ENCODE data around the gene MAN1C1.

The MAN1C1 gene

DNA sequence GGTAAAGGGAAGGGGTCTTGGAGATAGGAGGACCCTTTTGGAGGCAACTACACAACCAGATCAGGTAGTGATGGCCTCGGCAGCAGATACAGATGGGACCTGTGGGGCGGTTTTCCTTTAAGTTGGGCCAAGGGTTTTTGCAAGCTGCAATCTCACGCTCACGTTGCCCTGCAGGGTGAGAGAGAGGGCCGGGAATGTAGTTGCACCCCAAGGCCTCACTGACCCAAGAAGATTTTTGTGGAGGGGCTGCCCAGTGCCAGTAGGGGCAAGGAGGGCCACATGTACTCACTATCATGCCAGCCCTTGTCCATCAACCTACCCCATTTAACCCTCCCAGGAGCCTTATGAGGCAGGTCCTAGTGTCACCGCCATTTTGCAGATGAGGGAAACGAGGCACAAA lies 125.7 kb downstream of the MAN1C1 start:
- DNase-seq (ENCODE audit: low read depth), result no peak

DNA sequence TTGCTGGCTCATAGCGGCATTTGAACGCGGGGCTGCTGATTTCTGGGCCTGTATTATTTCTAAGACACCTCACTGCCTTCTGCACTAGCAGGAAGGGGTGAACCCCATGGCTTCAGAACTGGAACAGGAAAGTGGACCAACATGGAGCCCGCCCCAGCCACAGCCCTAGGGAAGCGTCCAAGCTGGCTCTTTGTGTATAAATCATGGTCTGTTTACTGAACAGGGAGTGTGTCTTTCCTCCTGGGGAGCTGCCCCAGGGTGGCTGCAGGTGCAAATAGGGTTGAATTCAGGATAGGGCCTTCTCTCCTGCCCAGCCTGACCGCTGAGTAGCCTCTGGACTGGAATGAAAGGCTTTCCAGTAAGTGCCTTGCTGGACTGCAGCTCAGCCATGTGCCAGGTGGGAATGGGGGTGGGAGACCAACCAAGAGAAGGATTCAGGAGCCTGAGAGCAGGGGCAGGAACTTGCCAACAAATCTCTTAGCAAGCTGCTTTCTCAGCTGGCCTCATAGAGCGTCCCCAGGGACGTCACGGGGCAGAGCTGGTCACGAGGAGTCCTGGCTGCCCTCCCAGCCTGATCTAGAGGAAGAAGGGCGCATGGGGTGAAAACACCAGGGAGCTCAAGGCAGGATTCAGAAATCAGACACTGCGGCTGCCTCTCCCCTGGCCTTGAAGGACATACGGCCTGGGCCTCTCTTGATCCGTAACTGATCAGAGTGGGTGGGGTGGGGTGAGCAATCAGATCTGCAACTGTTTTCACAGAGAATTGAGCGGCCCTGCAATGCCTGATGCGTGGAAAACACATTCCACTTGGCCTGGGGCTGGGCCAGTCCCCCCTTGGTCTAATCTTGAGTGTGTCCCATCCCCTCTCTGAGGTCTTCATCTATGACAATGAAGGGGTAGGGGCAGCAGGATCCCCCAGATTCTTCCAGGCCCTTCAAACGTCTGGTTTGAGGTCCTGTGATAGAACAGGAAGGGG lies 126.9 kb downstream of the MAN1C1 start:
- DNase-seq (ENCODE audit: low read depth), result no peak

DNA sequence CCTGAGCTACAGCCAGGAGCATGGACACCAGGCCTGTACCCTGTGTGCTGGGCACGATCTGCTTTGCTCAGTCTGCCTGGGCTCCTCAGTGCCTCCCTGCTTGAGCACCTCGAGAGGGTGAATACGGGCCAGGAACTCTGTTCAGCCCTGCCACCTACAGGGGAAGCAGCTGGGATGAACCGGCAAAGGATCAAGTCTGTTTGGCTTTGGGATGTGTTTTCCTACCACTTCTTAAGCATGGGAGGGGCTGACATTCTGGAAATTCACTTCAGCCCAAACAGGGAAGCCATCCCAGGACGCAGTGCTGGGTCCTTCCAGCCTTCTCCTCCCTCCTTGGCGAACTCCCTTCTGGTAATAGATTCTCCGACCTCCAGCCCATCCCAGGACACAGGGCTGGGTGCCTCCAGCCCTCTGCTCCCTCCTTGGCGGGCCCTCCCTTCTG lies 127.6 kb downstream of the MAN1C1 start:
- DNase-seq (ENCODE audit: low read depth), result no peak

DNA sequence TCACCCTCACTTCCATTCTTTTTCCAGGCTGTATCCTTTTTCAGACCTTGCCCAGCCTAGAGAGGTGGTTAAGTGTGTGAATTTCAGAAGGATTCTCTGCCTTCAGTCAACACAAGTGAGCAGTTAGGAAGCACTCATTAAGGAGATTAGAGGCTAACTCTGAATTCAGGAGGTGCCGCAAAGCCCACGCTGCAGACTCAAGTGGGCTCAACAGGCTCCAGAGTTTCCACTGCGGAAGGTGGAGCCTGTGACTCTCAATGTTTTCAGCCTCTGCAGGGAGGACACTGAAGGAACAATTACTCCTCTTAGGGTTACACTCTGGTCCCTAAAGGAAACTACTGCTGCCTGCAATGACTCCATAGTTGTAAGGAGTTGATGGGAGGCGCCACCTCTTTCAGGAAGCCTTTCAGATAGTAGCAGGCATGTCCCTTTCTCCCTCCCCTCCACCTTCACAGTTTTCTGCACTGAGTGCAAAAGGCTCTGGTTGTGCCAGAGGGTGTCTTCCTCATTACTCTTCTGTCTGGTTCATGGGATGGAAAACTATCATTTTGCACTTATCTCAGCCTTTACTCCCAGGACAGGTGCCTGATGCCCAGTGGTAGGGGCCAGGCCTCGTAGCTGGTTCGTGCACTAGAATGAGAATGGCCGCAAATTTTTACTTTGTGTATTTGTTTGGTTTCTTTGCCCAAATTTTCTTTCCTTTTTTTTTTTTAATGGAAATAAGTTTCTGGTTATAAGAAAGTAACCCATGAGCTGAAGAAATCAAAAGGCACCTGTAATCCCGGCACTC lies 128.2 kb downstream of the MAN1C1 start:
- no peak for DNase-seq (ENCODE audit: low read depth)

DNA sequence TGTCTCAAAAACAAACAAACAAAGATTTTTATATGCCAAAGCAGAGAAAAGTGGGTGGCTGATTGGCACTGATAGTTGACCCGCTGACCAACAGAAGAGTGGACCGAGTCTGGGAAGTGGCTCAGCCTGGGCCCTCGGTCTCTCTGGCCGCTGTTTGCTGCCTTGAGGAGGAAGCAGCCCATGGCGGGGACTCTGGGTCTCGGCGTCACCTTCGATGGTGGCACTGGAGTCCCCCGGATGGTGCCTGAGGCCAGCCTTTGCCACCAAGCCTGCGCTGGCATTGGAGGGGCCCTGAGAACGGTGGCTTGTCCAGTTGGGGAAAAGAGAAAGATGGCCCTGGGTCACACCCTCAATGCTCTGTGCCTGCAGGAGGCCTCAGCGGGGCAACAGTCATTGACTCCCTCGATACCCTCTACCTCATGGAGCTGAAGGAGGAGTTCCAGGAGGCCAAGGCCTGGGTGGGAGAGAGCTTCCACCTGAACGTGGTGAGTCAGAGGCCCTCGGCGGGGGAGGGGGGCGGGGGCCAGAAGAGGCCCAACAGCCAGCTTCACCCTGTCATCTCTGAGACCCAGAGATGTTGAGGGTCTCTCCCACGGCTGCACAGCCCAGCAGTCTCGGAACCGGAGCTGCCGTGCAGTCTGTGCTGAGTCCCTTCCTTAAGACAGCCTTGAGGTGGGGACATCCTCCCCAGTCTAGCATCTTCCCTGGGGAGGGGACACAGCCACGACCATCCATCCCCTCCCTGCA lies 129.9 kb downstream of the MAN1C1 start:
- no peak for DNase-seq (ENCODE audit: low read depth)

DNA sequence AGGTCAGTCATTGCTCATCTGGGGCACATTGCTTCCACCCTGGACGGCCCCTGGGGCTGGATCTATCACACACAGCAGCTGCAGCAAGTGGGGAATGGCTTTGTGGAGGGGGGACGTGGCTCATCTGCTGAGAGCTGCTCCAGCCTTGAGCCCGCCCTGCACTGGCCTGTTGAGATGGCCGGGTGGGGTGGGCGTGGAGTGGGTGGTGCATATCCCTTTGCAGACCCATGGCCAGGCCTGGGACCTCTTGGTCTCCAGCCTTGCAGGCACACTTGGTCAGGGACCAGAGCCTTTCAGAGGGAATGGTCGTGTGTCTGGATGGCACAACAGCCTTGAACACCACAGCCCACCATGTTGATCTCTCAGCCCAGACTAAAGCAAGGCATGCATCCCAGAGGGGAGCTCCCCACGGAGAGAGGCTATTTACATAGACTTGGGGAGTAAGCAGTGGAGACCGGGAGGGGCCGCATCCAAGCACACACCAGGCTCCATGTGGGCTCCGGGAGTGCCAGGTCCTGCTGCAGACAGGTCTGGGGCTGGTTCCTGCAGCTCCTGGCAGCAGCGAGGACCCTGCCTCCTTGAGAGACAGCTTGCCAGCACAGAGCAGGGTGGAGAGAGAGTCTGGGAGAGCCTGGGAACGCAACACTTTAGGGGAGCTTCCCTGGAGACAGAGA lies 130.6 kb downstream of the MAN1C1 start:
- no peak for DNase-seq (ENCODE audit: low read depth)

DNA sequence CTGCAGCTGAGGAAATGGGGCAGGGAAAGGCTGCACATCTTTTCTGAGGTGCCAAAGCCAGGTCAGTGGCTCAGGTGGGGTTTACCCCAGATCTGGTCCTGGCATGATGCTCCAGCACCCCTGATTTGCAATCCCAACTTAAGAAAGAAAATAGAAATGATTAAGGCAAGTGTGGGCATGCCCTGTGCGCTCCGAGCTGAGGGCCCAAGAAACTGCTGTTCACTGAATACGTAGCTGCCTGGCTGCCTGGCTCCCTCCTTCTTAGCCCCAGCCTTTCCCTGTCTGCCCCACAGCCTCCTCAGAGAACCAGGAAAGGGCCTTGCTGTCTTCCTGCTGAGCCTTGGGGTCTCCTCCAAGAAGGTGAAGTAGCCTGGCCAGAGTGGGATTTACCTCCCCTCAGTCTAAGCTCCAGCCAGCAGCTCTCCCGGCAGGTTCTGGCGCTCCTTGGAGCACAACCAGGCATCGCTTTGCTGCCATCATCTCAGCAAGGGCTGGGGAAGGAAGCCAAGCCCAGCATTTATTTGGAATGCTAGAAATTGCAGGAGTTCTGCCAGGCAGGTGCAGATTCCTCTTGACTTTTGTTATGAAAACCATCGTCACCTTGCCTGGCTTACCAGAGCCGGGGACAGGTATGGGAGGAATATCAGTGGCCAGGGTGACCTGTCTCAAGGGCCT lies 132.1 kb downstream of the MAN1C1 start:
- no peak for DNase-seq (ENCODE audit: low read depth)

DNA sequence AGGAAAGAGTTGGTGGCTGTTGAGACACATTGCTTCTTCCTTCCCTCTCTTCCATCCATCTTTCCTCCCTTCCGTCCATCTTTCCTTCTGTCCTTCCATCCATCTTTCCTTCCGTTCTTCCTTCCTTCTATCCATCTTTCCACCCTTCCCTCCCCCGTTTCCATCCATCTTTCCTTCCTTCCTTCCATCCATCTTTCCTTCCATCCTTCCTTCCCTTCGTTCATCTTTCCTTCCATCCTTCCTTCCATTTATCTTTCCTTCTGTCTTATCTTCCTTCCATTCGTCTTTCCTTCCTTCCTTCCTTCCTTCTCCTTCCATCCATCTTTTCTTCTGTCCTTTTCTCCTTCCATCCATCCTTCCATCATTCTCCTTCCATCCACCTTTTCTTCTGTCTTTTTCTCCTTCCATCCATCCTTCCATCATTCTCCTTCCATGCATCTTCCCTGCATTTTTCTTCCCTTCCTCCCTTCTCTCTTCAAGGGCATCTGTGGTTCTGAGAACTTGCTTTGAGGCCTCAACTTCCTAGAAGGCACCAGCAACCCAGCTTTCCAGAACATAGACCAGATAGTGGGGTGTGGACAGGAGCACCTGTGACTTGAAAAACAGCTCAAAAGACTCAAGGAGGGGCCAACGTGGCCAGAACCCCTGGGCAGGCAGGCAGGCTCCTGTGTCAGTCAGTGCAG lies 134.5 kb downstream of the MAN1C1 start:
- DNase-seq (ENCODE audit: low read depth), result no peak

DNA sequence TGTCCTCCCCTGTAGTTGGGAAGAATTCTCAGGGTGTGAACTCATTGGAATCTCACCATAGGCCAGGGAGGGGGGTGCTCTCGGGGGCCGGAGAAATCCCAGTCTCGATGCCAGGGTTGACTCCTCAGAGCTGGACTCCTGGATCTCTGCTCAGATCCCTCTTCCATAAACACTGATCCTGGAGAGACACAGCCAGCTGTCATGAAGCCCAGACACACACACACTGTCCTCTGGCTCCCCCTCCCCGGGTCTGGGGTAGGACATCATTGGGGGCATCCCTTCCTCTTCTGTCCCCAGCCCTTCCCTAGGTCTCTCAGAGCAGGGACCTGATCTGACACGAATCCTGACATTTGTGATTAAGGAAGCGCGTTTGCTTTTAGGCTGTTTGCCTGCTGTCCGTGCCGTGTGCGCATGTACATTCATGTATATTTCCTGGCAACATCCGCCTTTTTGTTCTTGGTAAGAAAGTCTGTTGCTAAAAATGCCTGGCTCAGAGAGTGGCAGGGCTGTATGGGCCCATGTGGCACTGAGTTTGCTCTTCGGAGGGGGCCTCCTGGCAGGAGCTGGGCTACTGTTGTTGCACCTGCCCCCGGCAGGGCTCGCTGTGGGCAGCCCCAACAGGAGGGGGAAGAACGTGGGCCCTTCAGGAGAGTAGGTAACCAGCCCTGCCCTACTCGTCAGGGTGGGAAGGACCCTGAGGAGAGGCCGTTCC lies 138.0 kb downstream of the MAN1C1 start:
- no peak for DNase-seq (ENCODE audit: low read depth)

DNA sequence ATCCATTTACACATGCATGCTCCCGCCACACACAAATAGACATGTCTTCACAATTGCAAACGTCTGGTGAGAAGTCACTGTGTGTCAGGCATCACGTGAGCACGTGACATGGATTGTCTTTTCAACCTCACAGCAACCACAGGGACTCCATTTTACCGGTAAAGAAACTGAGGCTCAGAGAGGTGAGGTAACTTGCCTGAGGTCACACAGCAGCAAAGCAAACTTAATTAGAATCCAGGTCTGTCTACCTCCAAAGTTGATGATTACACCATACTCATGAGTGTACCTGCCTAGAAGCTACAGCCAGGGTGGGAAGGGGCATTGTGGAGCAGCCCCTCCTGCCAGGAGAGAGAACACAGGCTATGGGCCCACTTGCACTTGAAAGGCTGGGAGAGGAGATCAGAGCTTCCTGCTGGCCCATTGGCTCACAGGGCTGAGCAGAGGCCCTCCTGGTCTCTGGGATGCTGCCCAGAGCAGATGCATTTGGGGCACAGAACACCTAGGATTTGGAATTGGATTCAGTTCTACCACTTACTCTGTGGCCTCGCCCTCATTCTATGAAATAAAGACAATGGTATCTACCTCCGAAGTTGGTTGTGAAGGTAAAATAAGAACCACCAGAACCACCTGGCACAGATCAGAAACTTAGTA lies 139.0 kb downstream of the MAN1C1 start:
- no peak for DNase-seq (ENCODE audit: low read depth)

DNA sequence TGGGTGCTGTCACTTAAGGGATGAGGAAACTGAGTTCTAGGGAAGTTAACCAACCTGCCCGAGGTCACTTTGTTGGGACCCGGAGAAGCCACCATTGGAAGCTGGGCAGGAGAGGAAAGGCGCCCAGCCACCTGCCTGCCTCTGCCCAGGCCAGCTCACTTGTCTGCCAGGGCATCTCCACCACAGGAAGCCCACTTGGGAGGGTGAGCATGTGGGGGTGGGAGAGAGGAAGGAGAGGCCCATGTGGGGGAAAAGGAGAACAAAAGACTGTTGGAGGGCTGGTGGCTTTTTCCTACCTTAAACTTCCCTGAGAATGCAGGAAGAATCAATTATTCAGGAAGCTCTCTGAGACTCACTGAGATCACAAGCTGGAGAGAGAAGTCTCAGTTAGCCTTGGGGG lies 139.6 kb downstream of the MAN1C1 start:
- no peak for DNase-seq (ENCODE audit: low read depth)

DNA sequence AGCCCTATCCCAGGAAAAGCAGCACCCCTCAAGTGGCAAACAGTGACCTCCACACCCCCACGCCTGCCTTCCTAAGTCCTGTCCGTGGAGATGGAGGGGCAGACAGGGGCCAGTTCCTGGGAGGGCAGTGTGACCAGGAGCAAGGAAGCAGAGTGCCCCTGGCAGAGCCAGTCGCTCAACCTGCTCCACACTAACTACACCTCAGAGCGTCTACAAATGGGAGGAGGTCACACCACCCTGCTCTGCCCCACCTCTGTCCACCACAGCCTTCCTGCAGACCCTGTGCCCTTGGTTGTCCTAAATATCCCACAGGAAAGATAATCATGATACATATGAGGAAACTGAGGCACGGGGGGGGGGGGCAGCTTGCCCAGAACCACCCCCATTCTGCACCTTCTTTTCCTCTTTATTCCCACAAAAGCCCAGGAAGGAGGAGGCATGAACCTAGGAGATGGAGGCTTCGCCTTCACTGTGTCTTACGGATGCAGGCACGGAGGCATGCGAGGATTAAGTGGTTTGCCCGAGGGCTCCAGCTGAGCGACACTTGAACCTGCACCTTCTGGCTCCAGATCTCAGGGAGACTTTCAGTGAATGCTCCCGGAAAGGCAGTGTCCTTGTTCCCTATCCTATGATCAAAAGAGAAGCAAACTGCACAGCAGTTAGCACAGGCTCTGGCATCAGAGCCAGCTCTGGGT lies 140.7 kb downstream of the MAN1C1 start:
- DNase-seq (ENCODE audit: low read depth), result no peak

DNA sequence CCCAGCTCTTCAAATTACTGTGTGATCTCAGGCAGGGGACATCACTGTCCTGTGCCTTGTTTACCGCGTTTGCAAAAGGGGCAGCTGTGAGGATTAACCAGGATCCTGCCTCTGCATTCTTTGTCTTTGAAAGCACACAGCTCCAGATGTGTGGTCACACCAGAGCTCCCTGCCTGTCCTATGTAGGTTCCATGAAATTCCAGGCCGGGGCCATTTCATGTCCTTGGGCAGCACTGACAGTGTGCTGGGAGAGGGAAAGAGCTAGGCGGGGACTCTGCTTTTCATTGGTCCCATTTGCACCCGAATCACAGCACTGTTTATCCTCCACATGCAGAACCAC lies 141.2 kb downstream of the MAN1C1 start:
- no peak for DNase-seq (ENCODE audit: low read depth)

DNA sequence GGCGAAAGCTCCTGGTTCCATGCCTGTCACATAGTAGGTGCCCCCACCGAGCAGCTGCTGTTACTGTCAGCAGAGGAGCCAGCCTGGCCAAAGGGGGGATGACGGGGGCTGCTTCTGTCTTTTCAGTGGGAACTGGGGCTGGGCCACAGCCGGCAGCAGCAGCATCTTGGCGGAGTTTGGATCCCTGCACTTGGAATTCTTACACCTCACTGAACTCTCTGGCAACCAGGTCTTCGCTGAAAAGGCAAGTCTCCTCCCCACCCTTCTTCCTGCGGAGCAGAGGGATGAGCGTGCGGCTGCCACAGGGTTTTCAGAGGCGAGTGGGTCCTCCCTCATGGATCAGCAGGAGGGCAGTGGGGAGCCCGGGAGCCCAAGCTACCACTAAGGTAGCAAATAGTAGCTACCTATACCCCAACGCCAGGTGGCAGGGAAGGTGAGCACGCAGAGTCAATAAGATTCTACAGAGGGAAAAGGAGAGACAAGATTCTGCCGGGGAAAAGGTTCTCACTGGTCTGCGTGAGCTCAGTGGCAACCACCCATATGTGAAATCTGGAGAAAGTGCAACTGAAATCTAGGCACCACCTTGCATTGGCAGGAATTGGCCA lies 142.0 kb downstream of the MAN1C1 start:
- no peak for DNase-seq (ENCODE audit: low read depth)

DNA sequence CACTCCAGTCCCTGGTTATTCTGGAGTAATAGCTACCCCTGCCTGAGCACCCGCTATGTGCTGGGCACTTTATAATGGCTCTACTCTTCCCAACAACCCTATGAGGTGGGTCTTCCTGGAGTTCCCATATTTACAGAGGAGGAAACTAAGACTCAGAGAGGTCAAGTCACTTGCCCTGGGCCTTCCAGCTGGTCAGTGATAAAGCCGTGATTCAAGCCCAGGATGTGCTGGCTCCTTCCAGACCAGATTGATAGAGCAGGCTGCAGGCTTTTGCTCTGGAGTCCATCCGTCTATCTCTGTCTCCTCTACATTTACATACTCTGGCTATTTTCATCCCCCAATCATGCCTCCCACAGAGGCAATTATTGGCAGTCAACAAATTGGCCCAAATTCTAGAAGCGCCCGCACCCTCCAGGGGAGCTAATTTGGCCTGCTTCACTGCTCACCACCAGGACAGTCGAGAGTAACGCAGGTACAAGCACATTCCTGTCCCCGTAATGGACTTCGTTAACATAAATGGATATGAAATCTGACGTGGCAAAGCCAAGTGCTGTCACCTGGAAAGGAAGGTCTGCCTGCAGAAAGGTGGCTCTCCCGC lies 143.6 kb downstream of the MAN1C1 start:
- no peak for DNase-seq (ENCODE audit: low read depth)

DNA sequence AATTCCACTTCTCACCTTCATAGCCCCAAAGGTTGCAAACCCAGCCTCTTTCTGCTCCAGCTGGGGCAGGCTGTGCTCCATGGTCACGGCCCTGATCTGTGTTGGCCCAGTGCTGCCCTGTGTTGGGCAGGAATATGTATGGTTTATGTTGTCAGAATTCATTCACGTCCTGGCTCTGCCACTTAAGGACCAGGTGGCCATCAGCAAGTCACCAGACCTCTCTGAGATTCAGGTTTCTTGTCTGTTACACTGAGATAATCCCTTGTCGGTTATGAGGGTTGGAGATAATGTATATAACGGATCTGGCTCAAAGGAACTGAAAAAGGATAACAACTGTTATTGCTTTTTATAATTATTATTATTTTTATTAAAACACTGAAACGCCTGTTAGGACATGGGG lies 144.3 kb downstream of the MAN1C1 start:
- no peak for DNase-seq (ENCODE audit: low read depth)

DNA sequence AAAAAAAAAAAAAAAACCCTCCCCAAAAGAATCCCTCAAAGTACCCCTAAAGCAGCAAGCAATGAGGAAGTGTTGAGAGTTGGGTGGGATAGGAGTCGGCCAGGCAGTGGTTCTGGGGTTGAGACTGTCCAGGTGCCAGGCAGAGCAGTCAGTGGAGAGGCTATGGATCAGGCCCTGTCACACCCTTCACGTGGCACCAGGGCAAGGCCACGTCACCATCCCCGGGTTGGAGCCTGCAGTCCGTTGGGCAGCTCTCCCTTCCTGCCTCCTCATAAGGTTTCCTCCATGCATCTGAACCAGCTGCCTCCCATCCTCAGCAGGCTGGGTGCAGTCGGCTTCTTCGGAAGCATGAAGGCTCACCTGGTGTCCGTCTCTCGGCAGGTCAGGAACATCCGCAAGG lies 146.9 kb downstream of the MAN1C1 start:
- no peak for DNase-seq (ENCODE audit: low read depth)

Measured in activated T-cell treated with anti-CD3 and anti-CD28 coated beads for 48 hours (primary cell).